ENCODE results near the gene PRF1. TPM values are rescaled to one million over a fixed set of nuclear protein-coding genes. Genes with fewer than 3 reads are reported as not detected.
"Not testable (repeated sequence)": the region's sequence is repeated elsewhere in the genome, so short reads cannot be mapped to it uniquely, and the experiment has no call there.

PRF1 gene
- total and polyA plus RNA-seq, 2 donors from 2014 or later = 1.4 to 8.8 TPM

DNA sequence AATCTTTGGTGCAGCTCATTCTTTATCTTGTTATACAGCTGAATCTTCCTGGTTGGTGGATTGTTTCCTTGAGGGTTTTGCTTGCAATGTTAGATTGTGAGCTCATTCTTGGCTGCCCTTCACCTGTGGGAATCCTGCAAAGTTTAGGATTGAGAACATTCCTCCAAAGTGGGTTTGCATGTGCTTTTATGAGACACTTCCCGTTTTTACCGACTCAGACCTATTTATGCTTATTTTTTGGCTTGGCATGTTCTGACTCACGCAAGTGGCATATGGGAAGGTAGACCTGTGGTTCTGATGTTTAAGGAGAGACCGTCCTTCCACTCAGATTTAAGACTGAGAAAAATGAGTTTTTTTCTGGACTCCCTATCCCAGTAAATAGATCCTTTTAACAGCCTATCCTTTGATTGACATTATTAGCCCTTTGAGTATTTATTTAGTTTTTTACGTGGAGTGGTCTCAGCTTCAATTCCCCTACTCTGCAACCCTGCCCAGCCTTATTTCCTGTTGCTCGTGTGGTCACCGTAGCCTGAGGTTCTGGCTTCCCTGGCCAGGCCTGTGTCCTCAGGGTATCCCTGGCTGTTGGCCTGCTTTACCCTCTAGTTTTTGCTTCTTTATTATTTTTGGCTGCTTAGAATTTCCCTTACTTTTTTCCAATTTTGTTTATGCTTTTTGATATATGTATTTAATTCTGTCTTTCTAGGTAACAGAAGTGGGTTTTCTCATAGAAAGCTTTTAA lies 13.4 kb upstream of the PRF1 start:
- Histone ChIP-seq H3K27ac (ENCODE audit: low read depth in 2 of 2, low read length in 2 of 2) (no peak overlapping the region), H3K9me3 (ENCODE audit: control insufficient read depth in 2 of 3, insufficient read depth in 1 of 3, low read length in 3 of 3) (peaks cover 0 to 8% (median 0%) of the 10 kb centered on the region in 3 donors), H3K4me1 (ENCODE audit: control insufficient read depth in 2 of 3, insufficient read depth in 2 of 3, low read depth in 1 of 3, low read length in 3 of 3) (no peaks in the 10 kb centered on the region), H3K4me3 (ENCODE audit: low read length in 3 of 3) (no peak overlapping the region), H3K36me3 (ENCODE audit: control insufficient read depth in 2 of 3, insufficient read depth in 3 of 3, low read length in 3 of 3) (no peaks in the 10 kb centered on the region), H3K27me3 (ENCODE audit: control insufficient read depth, insufficient read depth, low read length) (no peaks in the 10 kb centered on the region), H3K9ac (ENCODE audit: low read length in 3 of 3) (no peak overlapping the region)
- intact Hi-C loops (cut with DNase I) = no loop called here
- no peak for TF ChIP-seq CTCF (IDR thresholded peaks at IDR 0.05; ENCODE audit: borderline replicate concordance, extremely low read depth, insufficient read depth)
- DNase-seq (no peak), FAIRE-seq (no peak)

GRCh38 chr10:70615211-70615610 lies 12.7 kb upstream of the PRF1 start:
- peaks cover 0 to 4% (median 0%) of the 10 kb centered on the region in 3 donors for H3K9me3 ChIP-seq (ENCODE audit: control insufficient read depth in 2 of 3, insufficient read depth in 1 of 3, low read length in 3 of 3)
- H3K9ac ChIP-seq (ENCODE audit: low read length in 3 of 3) = no peak overlapping the region
- FAIRE-seq = no peak

DNA sequence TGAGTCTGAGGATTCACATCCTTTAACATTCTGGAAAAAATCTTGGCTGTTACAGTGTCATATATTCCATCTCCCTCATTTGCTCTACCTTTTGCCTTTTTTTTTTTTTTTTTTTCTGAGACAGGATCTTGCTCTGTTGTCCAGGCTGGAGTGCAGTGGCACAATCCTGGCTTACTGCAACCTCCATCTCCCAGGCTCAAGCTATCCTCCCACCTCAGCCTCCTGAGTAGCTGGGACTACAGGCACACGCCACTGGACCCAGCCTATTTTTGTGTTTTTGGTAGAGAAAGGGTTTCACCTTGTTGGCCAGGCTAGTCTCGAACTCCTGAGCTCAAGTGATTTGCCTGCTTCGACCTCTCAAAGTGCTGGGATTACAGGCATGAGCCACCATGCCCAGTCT lies 11.8 kb upstream of the PRF1 start:
- FAIRE-seq; H3K9me3 ChIP-seq (ENCODE audit: control insufficient read depth in 2 of 3, insufficient read depth in 1 of 3, low read length in 3 of 3); intact Hi-C loops (cut with DNase I); H3K4me1 ChIP-seq (ENCODE audit: control insufficient read depth in 2 of 3, insufficient read depth in 2 of 3, low read depth in 1 of 3, low read length in 3 of 3); H3K27ac ChIP-seq (ENCODE audit: low read depth in 2 of 2, low read length in 2 of 2); H3K36me3 ChIP-seq (ENCODE audit: control insufficient read depth in 2 of 3, insufficient read depth in 3 of 3, low read length in 3 of 3); H3K4me3 ChIP-seq (ENCODE audit: low read length in 3 of 3); H3K9ac ChIP-seq (ENCODE audit: low read length in 3 of 3); DNase-seq; H3K27me3 ChIP-seq (ENCODE audit: control insufficient read depth, insufficient read depth, low read length): not testable (repeated sequence)

More at GRCh38 chr10:70615211-70615610, 12.7 kb upstream of the PRF1 start:
- Histone ChIP-seq H3K4me3 (ENCODE audit: low read length in 3 of 3) (no peak overlapping the region), H3K27me3 (ENCODE audit: control insufficient read depth, insufficient read depth, low read length) (no peaks in the 10 kb centered on the region), H3K36me3 (ENCODE audit: control insufficient read depth in 2 of 3, insufficient read depth in 3 of 3, low read length in 3 of 3) (no peaks in the 10 kb centered on the region), H3K4me1 (ENCODE audit: control insufficient read depth in 2 of 3, insufficient read depth in 2 of 3, low read depth in 1 of 3, low read length in 3 of 3) (no peaks in the 10 kb centered on the region), H3K27ac (ENCODE audit: low read depth in 2 of 2, low read length in 2 of 2) (no peak overlapping the region)
- TF ChIP-seq CTCF (IDR thresholded peaks at IDR 0.05; ENCODE audit: borderline replicate concordance, extremely low read depth, insufficient read depth) = no peak
- DNase-seq = no peak
- intact Hi-C loops (cut with DNase I) = no loop called here

DNA sequence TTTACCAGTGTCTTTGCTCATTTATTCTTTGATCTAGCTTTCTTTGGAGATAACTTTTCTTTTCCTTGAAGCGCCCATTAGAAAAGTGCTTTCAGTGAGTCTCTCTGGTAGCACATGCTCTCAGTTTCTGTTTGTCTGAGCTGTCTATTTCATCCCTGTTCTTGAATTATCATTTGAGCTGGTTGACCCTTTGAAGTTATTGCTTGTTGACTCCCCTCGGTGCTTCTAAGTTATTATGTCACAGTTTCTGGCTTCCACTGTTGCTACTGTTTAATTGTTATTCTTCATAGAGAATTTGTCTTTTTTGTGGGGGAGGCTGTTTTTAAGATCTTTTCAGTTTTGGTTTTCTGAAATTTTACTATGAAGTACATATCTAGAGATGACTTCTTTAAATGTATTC lies 11.4 kb upstream of the PRF1 start:
- no peaks in the 10 kb centered on the region for H3K36me3 ChIP-seq (ENCODE audit: control insufficient read depth in 2 of 3, insufficient read depth in 3 of 3, low read length in 3 of 3)
- no peak overlapping the region for H3K27ac ChIP-seq (ENCODE audit: low read depth in 2 of 2, low read length in 2 of 2)
- H3K27me3 ChIP-seq (ENCODE audit: control insufficient read depth, insufficient read depth, low read length) = no peaks in the 10 kb centered on the region
- intact Hi-C loops (cut with DNase I) = no loop called here
- FAIRE-seq (no peak), DNase-seq (no peak)
- no peak overlapping the region for H3K4me3 ChIP-seq (ENCODE audit: low read length in 3 of 3)
- no peak overlapping the region for H3K9ac ChIP-seq (ENCODE audit: low read length in 3 of 3)
- H3K4me1 ChIP-seq (ENCODE audit: control insufficient read depth in 2 of 3, insufficient read depth in 2 of 3, low read depth in 1 of 3, low read length in 3 of 3) = no peaks in the 10 kb centered on the region
- TF ChIP-seq CTCF (IDR thresholded peaks at IDR 0.05; ENCODE audit: borderline replicate concordance, extremely low read depth, insufficient read depth) = no peak
- no peaks in the 10 kb centered on the region for H3K9me3 ChIP-seq (ENCODE audit: control insufficient read depth in 2 of 3, insufficient read depth in 1 of 3, low read length in 3 of 3)

Data from kidney (tissue), 14 donors.